GM19239 (cell line): ENCODE results near the gene ELP6.

Experiments
- DNase-seq: peaks from one replicate; pipeline ENCODE4 v3.0.0; 2011; ENCODE audit warnings: low spot score; ENCODE audit not compliant: insufficient read length
- FAIRE-seq: peaks from 2 replicates; lab custom pipeline; 2011; peaks lifted over from hg19 to GRCh38; lab: Jason Lieb, UNC

Gene ELP6

DNA sequence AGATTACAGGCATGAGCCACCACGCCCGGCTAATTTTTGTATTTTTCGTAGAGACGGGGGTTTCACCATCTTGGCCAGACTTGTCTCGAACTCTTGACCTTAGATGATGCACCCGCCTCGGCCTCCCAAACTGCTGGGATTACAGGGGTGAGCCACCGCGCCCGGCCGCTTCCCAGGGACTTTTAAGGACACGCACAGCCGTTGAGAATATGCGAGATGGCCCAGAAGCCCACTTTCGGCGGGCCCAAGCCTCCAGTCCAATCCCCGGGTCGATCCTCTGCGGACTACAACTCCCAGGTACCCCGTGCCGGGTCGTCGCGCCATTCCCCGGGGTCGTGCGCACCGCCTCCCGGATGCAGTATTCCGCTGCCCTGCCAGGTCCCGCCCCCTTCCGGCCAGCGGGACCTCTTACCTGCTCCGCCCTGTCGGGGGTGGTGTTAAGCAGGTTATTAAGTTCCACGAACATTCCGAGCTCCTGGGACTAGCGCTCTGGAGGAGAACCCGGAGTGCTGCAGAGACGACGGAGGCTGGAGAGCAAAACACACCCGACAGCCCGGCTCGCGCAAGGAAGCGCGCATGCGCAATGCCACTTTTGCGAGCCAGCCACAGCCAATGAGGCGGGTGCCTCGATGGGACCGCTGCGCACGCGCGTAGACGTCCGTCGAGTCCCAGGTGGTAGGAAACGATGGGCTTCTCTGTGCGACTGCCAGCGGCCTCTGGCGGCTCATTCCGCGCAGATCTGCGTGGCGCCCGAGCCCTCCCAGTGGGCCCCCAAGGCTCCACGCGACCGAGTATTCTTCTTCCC is at the start of gene ELP6:
TSS of gene ELP6 (minus strand) at position 588 of the 805 bp plus-strand sequence. CDS start at position 466, 122 bp downstream.
- DNase-seq (peak; percentile 91), FAIRE-seq (peak; percentile 96)

GRCh38 chr3:47556351-47556750 is 42.8 kb upstream of the ELP6 start:
- FAIRE-seq (no peak), DNase-seq (no peak)

DNA sequence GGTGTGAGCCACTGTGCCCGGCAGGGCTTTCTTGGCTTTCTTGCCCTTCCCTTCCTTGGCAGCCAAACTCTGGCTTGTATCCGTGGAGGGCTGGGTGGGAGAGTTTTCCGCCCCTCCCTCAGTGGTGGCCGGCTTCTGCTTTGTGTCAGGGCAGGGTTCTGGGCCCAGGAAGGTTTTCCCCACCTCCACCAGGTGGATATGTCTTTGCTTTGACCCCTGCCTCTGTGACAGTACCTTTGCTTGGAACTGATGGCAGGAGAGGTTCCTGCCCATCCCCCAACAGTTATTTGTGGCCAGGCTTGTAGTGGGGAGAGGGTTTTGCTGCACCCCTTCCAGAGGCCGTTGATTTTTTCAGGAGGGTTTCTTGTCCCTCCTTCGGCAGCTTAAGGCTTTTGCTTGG is 40.8 kb upstream of the ELP6 start:
- no peak for DNase-seq
- FAIRE-seq, result no peak

DNA sequence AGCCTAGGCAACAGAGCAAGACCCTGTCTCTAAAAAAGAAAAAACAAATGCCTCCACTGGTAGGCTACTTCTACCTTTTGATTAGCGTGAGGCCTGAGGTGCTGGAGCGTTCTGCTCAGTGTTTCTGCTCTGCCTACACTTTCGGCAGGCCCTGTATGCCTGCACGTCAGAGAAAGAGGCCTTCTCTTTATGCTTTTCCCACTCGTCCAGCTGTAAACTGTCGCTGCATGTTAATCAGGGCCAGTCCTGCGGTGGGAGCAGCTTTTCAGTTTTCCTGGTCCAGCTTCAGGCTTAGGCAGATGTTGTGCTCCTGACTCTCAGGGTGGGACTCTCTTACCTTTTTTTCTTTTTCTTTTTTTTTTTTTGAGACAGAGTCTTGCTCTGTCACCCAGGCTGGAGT is 39.9 kb upstream of the ELP6 start:
- DNase-seq (no peak), FAIRE-seq (no peak)

GRCh38 chr3:47542471-47543173 is 29.1 kb upstream of the ELP6 start:
- DNase-seq, result no peak
- no peak for FAIRE-seq

GRCh38 chr3:47541583-47542108 is 28.1 kb upstream of the ELP6 start:
- DNase-seq, result no peak
- no peak for FAIRE-seq

DNA sequence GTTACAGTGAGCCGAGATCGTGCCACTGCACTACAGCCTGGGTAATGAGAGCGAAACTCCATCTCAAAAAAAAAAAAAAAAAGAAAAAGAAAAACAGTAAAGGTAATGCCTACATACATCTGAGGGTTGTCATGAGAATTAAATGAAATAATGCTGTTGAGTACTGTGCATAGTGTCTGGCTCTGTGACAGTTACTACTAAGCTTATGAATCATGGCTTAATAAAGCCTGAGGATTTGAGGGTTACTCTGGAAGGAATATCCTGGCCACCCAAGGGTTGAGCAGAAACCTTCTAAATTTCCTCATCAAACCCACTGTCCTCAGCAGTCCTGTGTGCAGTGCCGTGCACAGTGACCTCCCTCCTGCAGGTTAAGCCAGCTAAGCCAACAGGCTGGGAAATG is 26.8 kb upstream of the ELP6 start:
- DNase-seq, result no peak
- FAIRE-seq, result no peak

- DNase-seq (no peak), FAIRE-seq (no peak)
Observed at GRCh38 chr3:47536967-47537366, 23.5 kb upstream of the ELP6 start.

GRCh38 chr3:47536221-47536891 is 22.8 kb upstream of the ELP6 start:
- FAIRE-seq, result no peak
- no peak for DNase-seq

- no peak for DNase-seq
- FAIRE-seq, result no peak
Observed at GRCh38 chr3:47533996-47534454, 20.5 kb upstream of the ELP6 start.

GRCh38 chr3:47533481-47533880 is 20.0 kb upstream of the ELP6 start:
- FAIRE-seq, result no peak
- no peak for DNase-seq

DNA sequence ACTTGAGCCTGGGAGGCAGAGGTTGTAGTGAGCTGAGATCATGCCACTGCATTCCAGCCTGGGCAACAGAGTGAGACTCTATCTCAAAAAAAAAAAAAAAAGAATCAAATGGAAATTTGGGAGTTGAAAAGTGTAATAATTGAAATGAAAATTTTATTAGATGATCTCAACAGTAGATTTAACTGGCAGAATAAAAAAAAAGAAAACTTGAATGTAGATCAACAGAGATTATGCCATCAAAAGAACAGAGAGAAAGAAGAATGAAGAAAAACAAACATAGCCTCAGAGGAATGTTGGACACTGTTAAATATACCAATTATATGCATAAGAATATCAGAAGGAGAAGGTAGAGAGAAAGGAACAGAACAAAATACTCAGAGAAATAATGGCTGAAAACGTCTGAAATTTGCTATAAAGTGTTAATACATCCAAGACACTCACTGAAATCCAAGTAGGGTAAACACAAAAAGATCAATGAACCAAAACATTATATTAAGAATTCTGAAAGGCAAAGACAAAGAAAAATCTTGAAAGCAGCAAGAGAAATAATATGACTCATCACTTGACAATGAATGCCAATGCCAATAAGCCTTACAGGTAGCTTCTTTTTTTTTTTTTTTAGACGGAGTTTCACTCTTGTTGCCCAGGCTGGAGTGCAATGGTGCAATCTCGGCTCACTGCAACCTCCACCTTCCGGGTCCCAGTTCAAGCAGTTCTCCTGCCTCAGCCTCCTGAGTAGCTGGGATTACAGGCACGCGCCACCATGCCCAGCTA is 14.6 kb upstream of the ELP6 start:
- no peak for DNase-seq
- FAIRE-seq, result no peak

- FAIRE-seq, result no peak
Observed at GRCh38 chr3:47525617-47526016, 12.1 kb upstream of the ELP6 start.

DNA sequence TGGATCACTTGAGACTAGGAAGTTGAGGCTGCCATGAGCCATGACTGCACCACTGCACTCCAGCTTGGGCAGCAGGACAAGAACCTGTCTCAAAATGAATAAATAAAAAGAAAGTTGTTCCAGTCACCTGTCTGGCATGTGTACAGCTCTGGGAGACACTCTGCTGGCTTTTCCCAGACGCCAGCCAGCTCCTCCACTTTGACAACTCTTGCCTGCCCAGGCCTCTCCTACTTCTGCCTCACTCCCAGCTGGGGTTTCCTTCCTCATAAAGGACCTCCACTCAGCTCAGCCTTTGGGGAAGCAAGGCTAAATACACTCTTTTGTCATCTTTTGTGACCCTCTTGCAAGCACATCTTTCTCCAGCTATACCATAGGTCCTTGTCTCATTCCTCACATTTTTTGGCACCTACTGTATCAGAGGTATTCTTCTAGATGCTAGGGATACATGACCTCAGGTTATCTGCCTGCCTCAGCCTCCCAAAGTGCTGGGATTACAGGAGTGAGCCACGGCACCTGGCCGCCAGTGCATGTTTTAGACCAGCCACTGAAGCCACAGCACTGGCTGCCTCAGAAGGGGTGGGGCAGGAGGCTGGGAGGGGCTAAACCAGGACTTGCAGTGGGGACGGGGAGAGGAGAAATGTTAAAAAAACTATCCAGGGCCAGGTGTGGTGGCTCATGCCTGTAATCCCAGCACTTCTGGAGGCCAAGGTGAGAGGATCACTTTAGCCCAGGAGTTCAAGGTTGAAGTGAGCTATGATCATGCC is 10.0 kb upstream of the ELP6 start:
- DNase-seq (no peak), FAIRE-seq (no peak)

More at GRCh38 chr3:47525617-47526016, 12.1 kb upstream of the ELP6 start:
- no peak for DNase-seq

- peak; percentile 96 for FAIRE-seq
- peak; percentile 73 for DNase-seq
Observed at GRCh38 chr3:47522082-47522987, 8.8 kb upstream of the ELP6 start.

- DNase-seq (no peak), FAIRE-seq (no peak)
Observed at GRCh38 chr3:47520756-47521155, 7.2 kb upstream of the ELP6 start.

DNA sequence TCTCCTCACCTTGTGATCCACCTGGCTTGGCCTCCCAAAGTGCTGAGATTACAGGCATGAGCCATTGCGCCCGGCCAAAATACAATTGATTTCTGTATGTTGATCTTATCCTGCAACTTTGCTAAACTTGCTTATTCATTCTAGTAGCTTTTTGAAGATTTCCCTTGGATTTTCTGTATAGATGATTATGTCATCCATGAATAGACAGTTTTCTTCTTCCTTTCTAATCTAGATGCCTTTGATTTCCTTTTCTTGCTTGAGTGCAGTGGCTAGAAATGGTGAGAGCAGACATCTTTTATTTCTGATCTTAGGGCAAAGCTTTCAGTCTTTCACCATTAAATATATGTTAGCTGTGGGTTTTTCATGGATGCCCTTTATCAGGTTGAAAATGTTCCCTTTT is 4.4 kb upstream of the ELP6 start:
- DNase-seq (no peak), FAIRE-seq (no peak)

- no peak for FAIRE-seq
- no peak for DNase-seq
Observed at GRCh38 chr3:47515864-47516319, 2.4 kb upstream of the ELP6 start.
